Medulla oblongata (tissue), 1 donor: ENCODE data around the gene H3-3A.
"Not testable (repeated sequence)": the region's sequence is repeated elsewhere in the genome, so short reads cannot be mapped to it uniquely, and the experiment has no call there.

ENCODE experiments used
- DNase-seq: peaks from one replicate; pipeline ENCODE4 v3.0.0-alpha.2; 2015; ENCODE audit errors: extremely low spot score

Gene H3-3A

GRCh38 chr1:226085675-226086285, 23.3 kb downstream of the H3-3A start:
- DNase-seq: no peak

- no peak for DNase-seq
Observed at GRCh38 chr1:226086776-226087175, 24.3 kb downstream of the H3-3A start.

GRCh38 chr1:226091461-226091860, 28.9 kb downstream of the H3-3A start:
- no peak for DNase-seq

- DNase-seq: not testable (repeated sequence)
Observed at GRCh38 chr1:226092048-226092820, 29.7 kb downstream of the H3-3A start.

- no peak for DNase-seq
Observed at GRCh38 chr1:226092965-226093364, 30.4 kb downstream of the H3-3A start.

GRCh38 chr1:226093621-226094020, 31.1 kb downstream of the H3-3A start:
- no peak for DNase-seq

- no peak for DNase-seq
Observed at GRCh38 chr1:226094451-226094850, 31.9 kb downstream of the H3-3A start.

- no peak for DNase-seq
Observed at GRCh38 chr1:226095286-226095685, 32.8 kb downstream of the H3-3A start.

- DNase-seq: no peak
Observed at GRCh38 chr1:226097866-226098625, 35.5 kb downstream of the H3-3A start.

- DNase-seq: no peak
Observed at GRCh38 chr1:226098870-226099835, 36.6 kb downstream of the H3-3A start.

GRCh38 chr1:226100436-226101391, 38.2 kb downstream of the H3-3A start:
- peak; percentile 32 for DNase-seq

- DNase-seq: no peak
Observed at GRCh38 chr1:226104671-226105121, 42.2 kb downstream of the H3-3A start.

- no peak for DNase-seq
Observed at GRCh38 chr1:226107471-226108460, 45.2 kb downstream of the H3-3A start.

GRCh38 chr1:226108935-226109828, 46.7 kb downstream of the H3-3A start:
- DNase-seq: no peak

GRCh38 chr1:226109829-226110248, 47.3 kb downstream of the H3-3A start:
- peak; percentile 92 for DNase-seq

- peak; percentile 42 for DNase-seq
Observed at GRCh38 chr1:226110249-226111097, 48.0 kb downstream of the H3-3A start.
